OCI-LY7 (cell line): ENCODE results near the gene SMPD2.

ENCODE experiments used
- CTCF ChIP-seq: fragments of 200-600 bp; sonication (generic); conservative IDR thresholded peaks from 2 replicates; pipeline ENCODE4 v1.5.1; 2014; ENCODE audit warnings: mild to moderate bottlenecking, antibody characterized with exemption, low read length, moderate library complexity, mixed read lengths
- EZH2phosphoT487 ChIP-seq: fragments of 200-600 bp; sonication (generic); IDR thresholded peaks from 2 replicates; pipeline ENCODE4 v1.6.1; 2018; ENCODE audit warnings: low read depth, borderline replicate concordance, mild to moderate bottlenecking, mixed run types, antibody characterized with exemption, low read length, moderate library complexity, mixed read lengths

DNA sequence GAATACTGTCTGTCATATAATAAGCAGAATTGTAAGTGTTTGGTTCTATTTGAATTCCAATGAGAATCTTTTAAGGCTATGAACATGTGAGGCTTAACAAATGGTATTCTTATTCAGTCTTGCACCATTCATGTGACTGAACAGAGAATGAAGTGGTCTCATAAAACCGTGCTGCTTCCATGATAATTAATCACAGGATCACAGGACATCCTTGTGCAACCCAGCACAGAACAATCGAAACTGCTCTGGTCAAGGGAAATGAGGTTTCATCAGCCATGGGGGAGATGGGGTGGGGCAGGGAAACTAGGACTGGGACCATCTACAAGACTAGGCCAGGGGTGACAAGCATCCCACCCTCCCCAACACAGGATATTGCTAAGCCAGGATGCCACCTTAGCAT lies 6.1 kb upstream of the SMPD2 start:
- TF ChIP-seq CTCF, result no peak
- no peak for TF ChIP-seq EZH2phosphoT487
